Astrocyte (in vitro differentiated cells and primary cell): ENCODE data around the gene LRRC9.
"Not testable (repeated sequence)": the region's sequence is repeated elsewhere in the genome, so short reads cannot be mapped to it uniquely, and the experiment has no call there.

Experiments
- CTCF ChIP-seq: IDR thresholded peaks from 2 replicates; pipeline ENCODE4 v1.5.1; 2011; ENCODE audit warnings: low read depth, mild to moderate bottlenecking, inconsistent platforms, low read length, moderate library complexity; ENCODE audit not compliant: insufficient read depth
- EZH2 ChIP-seq: IDR thresholded peaks from 2 replicates; pipeline ENCODE4 v1.6.1; 2012; ENCODE audit warnings: mild to moderate bottlenecking, low read length, inconsistent platforms; ENCODE audit not compliant: insufficient read depth

- TF ChIP-seq CTCF, EZH2: not testable (repeated sequence)
These were observed 22.4 kb downstream of the LRRC9 start for GRCh38 chr14:59942296-59942862.
